ELF-1 (cell line): ENCODE data around the gene ARHGAP35.
A peak's percentile ranks its signal among the peaks of the same experiment; 100 is the strongest.
"Not testable (repeated sequence)": the region's sequence is repeated elsewhere in the genome, so short reads cannot be mapped to it uniquely, and the experiment has no call there.

Experiments used
- DNase-seq: peaks from one replicate; pipeline ENCODE4 v3.0.0-alpha.2; 2016; ENCODE audit warnings: low read depth, low spot score

ARHGAP35 gene

DNA sequence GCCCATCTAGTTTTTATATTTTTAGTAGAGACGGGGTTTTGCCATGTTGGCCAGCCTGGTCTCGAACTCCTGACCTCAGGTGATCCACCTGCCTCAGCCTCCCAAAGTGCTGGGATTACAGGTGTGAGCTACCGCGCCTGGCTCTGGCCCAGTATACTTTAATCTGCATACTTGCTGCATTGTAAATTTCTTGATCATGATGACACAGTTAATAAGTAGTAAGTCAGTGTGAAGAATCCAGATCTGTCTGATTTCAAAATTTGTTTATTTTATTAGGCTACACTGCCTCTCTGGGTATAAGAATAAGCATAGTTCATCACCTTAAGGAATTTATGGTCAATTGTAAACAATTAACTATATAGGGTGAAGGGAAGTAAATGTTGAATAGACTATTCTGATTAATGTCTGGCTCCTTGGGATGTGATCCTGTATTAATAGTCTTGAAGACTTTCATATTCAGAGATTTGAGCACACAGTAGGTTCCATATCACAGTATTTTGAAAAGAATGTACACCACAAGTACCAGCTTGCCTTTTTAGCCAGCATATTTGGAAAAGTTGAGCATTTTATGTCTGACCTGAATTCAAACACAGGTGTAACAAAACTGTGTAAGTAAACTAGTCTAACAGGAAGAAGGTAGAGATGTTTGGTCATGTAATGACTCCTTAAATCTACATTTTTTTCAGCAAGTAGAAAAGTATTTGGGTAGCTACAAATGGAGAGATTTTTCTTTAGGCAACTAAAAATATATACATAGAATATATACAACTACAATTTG lies 7.4 kb downstream of the ARHGAP35 start:
- no peak for DNase-seq

DNA sequence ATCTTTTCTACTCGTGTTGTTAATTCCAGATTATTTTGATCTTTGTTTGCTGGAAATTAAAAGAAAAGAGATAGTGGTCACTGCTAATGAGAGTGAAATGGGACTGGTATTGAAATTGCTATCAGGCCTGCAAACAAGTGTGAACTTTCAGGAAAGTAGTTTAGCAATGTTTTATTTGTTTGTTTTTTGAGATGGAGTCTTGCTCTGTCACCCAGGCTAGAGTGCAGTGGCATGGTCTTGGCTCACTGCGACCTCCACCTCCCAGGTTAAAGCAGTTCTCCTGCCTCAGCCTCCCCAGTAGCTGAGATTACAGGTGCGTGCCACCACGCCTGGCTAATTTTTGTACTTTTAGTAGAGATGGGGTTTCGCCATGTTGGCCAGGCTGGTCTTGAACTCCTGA lies 10.4 kb downstream of the ARHGAP35 start:
- DNase-seq: not testable (repeated sequence)

DNA sequence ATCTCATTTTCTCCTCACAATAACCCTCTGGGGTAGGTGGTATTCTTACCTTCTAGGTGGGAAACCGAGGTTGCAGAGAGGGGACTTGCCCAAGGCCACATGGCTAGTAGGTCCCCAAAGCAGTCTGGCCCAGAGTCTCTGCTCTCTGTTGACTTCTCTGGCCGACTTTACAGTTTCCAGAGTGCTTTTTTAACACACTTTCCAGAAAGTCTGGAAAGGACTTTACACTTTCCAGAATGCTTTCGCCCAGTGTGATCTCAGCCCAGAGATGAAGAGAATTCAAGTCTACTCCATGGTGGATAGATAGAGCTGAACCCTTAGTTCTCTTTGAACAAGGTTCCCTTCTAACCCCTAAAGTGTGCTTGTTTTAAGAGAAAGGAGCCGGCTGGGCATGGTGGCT lies 12.2 kb downstream of the ARHGAP35 start:
- DNase-seq: no peak

DNA sequence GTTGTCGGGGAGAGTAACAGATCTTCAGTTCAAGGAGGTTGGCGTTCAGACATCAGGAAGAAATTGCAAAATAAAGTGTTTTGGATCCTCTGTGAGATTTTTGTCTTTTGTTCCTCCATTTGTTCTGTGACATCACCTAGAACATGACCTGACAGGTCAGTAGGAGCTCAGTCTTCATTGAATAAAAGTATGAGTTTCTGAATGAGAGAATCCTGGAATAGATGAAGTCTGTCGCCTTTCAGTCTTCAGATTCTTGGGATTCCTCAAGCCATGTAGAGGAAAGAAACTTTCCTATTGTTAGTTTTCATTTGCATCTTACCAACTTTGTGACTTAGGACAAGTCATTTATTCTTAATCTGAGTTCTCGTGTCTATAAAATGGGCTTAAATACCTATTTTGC lies 14.4 kb downstream of the ARHGAP35 start:
- DNase-seq: no peak

DNA sequence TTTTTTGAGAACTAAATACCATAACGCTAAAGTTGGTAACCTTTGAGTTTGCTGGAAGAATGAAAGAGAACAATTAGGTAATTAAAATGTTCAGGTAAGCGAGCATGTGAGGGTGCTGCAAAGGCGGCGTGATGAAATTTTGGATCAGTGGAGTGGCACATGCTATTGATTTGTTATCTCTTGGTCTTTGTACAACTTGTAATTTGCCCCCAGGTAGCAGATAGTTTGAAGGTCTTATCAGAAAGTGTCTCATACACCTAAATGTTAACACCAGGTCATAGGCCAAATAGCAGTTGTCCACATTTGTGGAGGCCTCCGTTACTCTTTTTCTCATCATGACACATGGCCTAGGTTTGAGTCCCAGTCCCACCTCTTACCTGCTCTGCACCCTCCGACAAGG lies 14.9 kb downstream of the ARHGAP35 start:
- DNase-seq: no peak

DNA sequence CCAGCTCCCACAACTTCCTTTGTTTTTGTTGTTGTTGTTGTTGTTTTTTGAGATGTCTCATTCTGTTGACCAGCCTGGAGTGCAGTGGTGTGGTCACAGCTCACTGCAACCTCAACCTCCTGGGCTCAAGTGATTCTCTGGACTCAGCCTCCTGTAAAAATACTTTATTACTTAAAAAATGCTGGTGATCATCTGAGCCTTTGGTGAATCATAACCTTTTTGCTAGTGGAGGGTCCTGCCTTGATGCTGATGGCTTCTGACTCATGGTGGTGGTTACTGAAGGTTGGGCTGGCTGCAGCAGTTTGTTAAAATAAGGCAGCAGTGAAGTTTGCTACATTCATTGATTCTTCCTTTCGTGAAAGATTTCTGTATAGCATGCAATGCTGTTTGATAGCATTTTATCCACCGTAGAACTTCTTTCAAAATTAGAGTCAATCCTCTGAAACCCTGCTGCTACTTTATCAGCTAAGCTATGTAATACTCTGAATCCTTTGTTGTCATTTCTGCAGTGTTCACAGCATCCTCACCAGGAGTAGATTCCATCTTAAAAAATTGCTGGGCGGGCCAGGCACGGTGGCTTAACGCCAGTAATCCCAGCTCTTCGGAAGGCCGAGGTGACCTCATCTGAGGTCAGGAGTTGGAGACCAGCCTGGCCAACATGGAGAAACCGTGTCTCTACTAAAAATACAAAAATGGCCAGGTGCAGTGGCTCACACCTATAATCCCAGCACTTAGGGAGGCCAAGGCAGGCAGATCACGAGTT lies 18.0 kb downstream of the ARHGAP35 start:
- DNase-seq: peak; percentile 47

DNA sequence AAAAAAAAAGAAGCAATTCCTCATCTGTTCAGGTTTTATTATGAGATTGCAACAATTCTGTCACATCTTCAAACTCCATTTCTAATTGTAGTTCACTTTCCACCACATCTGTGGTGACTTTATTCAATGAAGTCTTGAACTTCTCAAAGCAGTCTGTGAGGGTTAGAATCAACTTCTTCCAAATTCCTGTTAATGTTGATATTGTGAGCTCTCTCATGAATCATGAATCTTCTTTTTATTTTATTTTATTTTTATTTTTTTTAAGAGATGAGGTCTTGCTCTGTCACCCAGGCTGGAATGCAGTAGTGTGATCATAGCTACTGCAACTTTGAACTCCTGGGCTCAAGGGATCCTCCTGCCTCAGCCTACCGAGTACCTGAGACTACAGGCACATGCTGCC lies 19.6 kb downstream of the ARHGAP35 start:
- DNase-seq: no peak

DNA sequence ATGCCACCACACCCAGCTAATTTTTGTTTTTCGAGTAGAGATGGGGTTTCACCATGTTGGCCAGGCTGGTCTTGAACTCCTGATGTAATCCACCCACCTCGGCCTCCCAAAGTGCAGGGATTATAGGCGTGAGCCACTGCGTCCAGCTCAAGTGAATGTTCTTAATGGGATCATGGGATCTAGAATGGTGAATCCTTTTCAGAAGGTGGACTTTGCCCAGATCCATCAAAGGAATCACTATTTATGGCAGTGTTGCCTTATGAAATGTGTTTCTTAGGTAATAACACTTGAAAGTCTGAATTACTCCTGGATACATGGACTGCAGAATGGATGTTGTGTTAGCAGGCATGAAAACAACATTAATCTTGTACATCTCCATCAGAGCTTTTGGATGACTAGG lies 20.3 kb downstream of the ARHGAP35 start:
- no peak for DNase-seq

DNA sequence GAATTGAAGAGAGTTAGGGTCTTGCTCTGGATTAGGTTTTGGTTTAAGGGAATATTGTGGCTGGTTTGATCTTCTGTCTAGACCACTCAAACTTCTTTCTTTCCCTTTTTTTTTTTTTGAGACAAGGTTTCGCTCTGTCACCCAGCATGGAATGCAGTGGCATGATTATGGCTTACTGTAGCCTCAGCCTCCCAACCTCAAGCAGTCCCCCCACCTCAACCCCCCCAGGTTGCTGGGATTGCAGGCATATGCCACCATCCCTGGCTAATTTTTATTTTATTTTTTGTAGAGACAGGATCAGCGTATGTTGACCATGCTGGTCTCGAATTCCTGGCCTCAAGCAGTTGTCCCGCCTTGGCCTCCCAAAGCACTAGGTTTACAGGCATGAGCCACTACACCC lies 21.2 kb downstream of the ARHGAP35 start:
- no peak for DNase-seq

DNA sequence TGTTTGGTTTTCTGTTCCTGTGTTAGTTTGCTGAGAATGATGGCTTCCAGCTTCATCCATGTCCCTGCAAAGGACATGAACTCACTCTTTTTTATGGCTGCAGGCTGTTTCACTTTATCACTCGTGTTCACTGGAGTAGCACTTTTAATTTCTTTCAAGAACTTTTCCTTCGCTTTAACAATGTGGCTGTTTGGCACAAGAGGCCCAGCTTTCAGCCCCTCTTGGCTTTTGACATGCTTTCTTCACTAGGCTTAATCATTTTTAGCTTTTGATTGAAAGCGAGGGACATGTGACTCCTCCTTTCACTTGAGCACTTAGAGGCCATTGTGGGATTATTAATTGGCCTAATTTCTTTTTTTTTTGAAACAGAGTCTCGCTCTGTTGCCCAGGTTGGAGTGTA lies 22.0 kb downstream of the ARHGAP35 start:
- not testable (repeated sequence) for DNase-seq

DNA sequence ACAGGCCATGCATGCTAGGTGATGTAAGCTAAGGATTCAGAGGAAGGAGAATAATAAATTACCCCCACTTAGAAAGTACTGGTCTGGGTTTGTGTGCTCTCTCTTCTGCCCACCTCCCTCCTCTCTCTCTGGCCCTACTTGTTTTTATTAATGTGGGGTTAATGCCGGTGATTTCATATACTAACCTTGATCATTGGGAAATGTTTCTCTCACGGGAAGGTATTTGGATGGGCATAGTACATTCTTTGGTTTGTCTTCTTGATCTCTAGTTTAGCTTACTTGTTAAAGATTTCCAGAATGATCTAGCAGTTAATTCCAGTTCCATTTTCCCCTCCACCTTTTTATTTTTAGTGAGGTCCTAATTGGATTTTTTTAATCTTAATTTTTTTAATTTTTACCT lies 24.6 kb downstream of the ARHGAP35 start:
- no peak for DNase-seq

DNA sequence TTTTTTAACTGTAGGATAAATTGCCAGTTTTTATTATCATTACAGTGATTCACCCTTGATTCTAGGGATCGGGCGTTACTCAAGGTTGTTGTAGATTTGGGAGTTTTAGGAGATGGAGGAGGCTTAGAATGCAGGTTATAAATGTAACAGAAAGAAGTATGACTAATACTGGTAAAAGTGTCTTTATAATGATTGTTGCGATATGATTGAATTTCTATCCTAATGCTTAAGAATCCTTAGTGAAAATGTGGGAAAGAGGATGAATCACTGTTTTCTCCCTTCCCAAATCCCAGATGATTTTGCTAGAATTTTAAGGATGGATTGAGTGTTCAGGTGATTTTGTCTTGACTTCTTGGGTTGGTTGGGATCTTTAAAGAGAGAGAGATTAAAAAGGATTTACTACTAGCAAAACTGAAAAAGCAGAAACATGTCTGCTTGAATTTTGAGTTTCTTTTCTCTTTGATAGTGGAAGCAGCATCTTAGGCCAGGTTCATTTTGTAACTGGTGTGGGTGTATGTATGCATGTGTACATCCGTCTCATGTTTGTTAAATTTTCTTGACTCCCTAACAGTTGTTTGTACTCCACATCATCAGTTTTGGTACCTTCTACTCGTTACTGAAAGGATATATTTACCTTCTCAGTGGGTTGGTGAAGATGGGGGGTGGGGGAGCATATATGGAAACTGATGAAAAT lies 25.9 kb downstream of the ARHGAP35 start:
- DNase-seq: no peak

DNA sequence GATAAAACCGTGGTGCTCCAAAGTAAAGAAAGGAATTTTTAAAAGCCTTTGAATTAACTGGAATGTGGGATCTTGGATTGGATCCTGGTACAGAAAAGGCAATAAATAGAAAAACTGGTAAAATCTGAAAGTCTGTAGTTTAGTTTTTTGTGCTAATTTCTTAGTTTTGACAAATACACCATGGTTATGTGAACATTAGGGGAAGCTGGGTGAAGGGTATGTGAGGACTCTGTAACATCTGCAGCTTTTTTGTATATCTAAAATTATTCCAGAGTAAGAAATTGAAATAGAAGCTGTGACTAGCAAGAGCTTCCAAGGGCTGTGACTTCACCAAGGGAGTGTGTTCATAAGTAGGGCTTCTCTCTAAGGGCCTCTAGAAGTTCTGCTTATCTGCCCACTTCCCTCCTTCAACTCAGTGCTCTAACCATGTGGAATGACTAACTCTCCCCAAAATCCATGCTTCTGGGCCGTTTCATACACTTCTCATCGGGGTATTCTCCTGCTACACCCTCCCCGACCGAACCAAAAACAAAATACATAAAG lies 26.5 kb downstream of the ARHGAP35 start:
- DNase-seq: no peak

DNA sequence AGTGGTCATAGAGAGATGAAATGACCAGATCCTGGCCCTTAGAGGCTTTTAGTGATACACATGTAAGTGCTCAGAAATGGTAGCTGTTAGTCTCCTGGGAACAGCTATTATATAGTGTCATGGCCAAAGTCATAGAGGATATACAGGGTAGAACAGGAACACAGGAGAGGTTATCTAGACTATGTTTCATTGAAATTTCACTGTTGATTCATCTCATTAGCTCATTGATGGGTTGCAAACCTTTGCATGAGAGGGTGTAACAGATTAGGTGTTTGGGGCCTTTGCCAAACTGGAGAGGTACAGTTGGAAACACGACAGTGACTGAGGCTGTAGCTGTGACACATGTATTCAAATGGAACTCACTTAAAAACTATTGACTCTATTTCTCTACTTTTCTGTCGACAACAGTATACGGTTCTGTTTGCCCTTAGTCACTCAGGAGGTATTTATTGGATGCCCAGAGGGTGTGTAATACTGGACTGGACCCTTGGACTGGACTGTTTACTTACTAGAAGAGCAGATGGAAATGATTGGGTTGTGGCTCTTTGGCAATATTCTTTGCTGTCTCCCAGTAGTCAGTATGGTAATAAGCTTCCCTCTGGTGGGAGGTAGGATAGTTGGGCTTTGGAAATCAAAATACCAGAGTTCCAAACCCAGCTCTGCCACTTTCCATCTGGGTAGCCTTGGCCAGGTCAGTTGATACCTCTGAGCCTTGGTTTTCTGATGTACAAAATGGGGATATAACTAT lies 29.8 kb downstream of the ARHGAP35 start:
- DNase-seq: no peak

DNA sequence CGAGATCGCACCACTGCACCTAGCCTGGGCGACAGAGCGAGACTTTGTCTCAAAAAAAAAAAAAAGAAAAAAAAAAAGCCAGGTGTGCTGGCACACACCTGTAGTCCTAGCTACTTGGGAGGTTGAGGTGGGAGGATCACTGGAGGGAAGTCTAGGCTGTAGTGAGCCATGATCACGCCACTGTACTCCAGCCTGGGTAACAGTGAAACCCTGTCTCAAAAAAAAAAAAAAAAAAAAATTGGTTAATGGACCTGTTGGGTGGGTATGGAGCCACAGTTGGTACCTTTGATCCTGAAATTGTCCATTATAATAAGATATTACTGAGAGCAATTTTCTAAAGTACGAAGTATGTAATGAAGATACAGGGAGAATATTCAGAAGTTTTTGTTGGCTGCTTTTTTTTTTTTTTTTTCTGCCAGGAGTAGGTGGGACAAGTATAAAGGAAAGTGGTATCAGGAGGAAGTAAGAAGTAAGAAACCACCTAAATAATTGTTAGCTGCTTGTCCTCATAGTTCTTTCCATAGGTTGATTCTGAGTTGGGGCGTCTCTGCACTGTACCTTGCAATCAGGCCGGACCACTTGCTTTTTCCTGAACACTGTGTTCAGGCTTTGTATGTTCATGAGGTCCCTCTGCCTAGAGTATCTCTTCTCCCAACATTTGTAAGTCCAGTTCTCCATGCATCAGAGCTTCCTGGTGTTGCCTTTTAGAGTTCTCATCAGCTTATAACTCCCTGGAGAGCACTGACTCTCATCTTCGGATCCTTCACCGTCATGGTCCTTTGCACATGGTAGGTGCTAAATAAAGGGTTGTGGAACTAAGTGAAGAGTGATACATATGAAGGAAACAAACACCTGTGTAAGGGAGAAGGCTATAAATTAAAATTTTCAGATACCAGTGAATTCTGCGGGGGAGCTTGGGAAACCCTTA lies 31.7 kb downstream of the ARHGAP35 start:
- DNase-seq: no peak

DNA sequence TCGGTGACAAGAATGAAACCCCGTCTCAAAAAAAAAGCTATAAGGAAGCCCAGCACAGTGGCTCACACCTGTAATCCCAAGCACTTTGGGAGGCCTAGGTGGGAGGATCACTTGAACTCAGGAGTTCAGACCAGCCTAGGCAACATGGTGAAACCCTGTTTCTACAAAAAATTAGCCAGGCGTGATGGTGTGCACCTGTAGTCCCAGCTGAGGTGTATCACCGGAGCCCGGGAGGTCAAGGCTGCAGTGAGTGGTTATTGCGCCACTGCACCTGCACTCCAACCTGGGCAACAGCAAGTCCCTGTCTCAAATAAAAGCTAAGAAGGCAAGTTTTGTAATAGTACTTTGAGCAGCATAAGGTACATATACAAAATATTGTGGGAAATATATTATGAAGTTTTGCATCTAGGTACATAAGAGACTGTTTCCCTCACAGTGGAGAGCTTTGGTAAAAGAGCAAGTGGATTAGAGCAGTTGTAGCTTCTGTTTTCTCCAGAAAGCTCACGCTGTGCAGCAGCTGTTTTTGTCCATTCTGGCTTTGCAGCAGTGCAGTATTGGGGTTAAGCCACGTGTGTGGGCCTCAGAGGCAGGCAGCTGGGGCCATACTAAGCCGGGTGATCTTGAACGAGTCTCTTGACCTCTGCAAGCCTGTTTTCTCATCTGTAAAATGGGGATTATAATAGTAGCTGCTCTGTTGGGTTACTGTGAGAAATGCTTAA lies 35.4 kb downstream of the ARHGAP35 start:
- no peak for DNase-seq

DNA sequence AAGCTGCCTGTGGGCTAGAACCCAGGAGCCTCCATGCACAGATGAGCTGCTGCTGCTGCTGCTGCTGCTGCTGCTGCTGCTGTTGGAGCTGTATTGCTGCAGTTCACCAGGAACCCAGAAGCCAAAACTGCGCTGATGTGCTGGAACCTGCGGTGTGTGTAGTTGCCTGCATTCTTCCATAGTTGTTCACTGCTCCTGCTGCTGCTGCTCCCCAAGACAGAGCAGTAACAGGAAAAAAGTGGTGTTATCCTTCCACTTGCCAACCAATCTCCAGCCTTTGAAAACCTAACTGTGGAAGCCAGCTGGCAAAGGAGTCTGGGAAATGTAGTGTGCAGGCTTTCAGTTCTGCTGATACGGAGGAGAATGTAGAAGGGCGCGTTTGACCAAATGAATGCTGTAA lies 37.9 kb downstream of the ARHGAP35 start:
- peak; percentile 34 for DNase-seq

DNA sequence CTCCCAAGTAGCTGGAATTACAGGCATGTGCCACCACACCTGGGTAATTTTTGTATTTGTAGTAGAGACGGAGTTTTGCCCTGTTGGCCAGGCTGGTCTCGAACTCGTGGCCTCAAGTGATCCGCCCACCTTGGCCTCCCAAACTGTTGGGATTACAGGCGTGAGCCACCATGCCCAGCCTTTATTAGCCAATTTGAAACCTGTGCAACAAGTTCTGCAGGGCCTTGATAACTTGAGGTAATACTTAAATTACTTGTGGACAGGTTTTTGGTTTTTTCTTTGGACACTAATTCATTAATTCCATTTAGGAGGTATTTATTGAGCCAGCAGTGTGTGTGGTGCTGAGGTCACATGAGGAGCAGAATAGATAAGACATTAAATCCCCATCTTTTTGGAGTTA lies 39.5 kb downstream of the ARHGAP35 start:
- no peak for DNase-seq

DNA sequence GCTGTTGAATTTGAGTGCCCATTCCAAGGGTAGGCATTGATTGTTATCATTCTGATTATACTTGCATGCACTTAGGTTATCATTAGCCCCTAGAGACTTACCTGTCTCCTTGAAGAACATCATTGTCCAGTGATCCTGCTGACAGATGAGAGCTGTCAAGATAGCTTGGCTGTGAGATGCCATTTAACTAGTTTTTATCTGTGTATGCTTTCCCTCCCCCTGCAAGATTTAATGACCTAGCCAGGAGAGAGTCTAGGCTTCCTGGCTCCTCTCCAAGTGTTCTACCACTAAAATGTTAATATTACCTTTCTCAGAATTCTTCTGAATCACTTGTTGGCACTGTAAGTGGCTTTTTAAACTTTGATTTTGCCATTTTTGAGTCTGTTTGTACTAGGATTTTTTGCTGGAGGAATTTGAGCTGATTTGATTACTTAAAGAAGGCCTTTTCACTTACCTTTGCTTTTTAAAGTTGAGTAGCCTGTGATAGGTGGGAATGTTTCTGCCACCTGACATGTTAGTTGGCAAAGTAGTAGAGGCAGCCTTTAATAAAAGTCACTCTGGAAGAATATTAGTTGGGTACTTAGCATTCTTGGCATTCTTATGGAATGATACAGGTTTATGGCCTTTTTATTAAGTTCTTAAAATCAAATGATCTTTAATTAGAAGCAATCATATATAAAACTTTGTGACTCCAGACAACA lies 41.1 kb downstream of the ARHGAP35 start:
- DNase-seq: no peak
